HepG2 (cell line): Measurements from ENCODE around the gene HMGN4. TPM values are rescaled to one million over a fixed set of nuclear protein-coding genes. Genes with fewer than 3 reads are reported as not detected.
A peak's percentile ranks its signal among the peaks of the same experiment; 100 is the strongest.

Experiments
- CEBPZ ChIP-seq: IDR thresholded peaks from 2 replicates; pipeline ENCODE4 v1.6.1; 2012; ENCODE audit warnings: low read length, improper control_type of control experiment
- FOXK1 ChIP-seq: sonication (generic); formaldehyde crosslinking; IDR thresholded peaks from 2 replicates; pipeline ENCODE4 v1.4.0; 2020; ENCODE audit warnings: low read depth, missing genetic modification reagents, borderline replicate concordance
- FOXP4 ChIP-seq: sonication (generic); formaldehyde crosslinking; IDR thresholded peaks from 2 replicates; pipeline ENCODE4 v1.4.0; 2020; ENCODE audit warnings: missing genetic modification reagents
- GATAD2A ChIP-seq: IDR thresholded peaks from 2 replicates; pipeline ENCODE4 v1.6.1; 2016
- GTF3A ChIP-seq: sonication (generic); formaldehyde crosslinking; conservative IDR thresholded peaks from 2 replicates; pipeline ENCODE4 v1.4.0; 2020; ENCODE audit warnings: mild to moderate bottlenecking, missing genetic modification reagents
- HINFP ChIP-seq: sonication (generic); formaldehyde crosslinking; IDR thresholded peaks from 2 replicates; pipeline ENCODE4 v1.4.0; 2020; ENCODE audit warnings: low read depth, mild to moderate bottlenecking, missing genetic modification reagents
- MAF1 ChIP-seq: sonication (generic); formaldehyde crosslinking; IDR thresholded peaks from 2 replicates; pipeline ENCODE4 v1.5.0; 2020; ENCODE audit warnings: missing genetic modification reagents, borderline replicate concordance
- RARA ChIP-seq: IDR thresholded peaks from 2 replicates; pipeline ENCODE4 v1.6.1; 2016; ENCODE audit warnings: missing genetic modification reagents, missing compliant biosample characterization
- SALL1 ChIP-seq: sonication (generic); formaldehyde crosslinking; IDR thresholded peaks from 2 replicates; pipeline ENCODE4 v1.8.0; 2022; ENCODE audit warnings: mild to moderate bottlenecking, missing genetic modification reagents
- SAP130 ChIP-seq: IDR thresholded peaks from 2 replicates; pipeline ENCODE4 v1.6.1; 2016; ENCODE audit warnings: low read depth
- SMYD3 ChIP-seq: sonication (generic); formaldehyde crosslinking; IDR thresholded peaks from 2 replicates; pipeline ENCODE4 v1.8.1; 2023; ENCODE audit warnings: mild to moderate bottlenecking, missing genetic modification reagents
- SOX5 ChIP-seq: IDR thresholded peaks from 2 replicates; pipeline ENCODE4 v1.6.1; 2016; ENCODE audit warnings: borderline replicate concordance
- SRSF4 ChIP-seq: fragments of 200-400 bp; formaldehyde crosslinking; IDR thresholded peaks from one replicate; pipeline ENCODE4 v1.6.1; 2018; ENCODE audit warnings: mild to moderate bottlenecking, low read depth, low read length, moderate library complexity; ENCODE audit not compliant: poor library complexity, severe bottlenecking
- TARDBP ChIP-seq: sonication (generic); formaldehyde crosslinking; IDR thresholded peaks from 2 replicates; pipeline ENCODE4 v1.8.0; 2022; ENCODE audit warnings: mild to moderate bottlenecking, missing genetic modification reagents
- ZBTB2 ChIP-seq: sonication (generic); formaldehyde crosslinking; IDR thresholded peaks from 2 replicates; pipeline ENCODE4 v1.8.0; 2022; ENCODE audit warnings: low read depth, missing genetic modification reagents
- ZBTB34 ChIP-seq: sonication (generic); formaldehyde crosslinking; IDR thresholded peaks from 2 replicates; pipeline ENCODE4 v1.8.0; 2022; ENCODE audit warnings: mild to moderate bottlenecking, missing genetic modification reagents
- ZKSCAN1 ChIP-seq: fragments of 150-350 bp; IDR thresholded peaks from 2 replicates; pipeline ENCODE4 v1.6.1; 2014; ENCODE audit warnings: low read length
- ZNF230 ChIP-seq: sonication (generic); formaldehyde crosslinking; IDR thresholded peaks from 2 replicates; pipeline ENCODE4 v1.4.0; 2020; ENCODE audit warnings: mild to moderate bottlenecking, missing genetic modification reagents
- ZNF329 ChIP-seq: sonication (generic); formaldehyde crosslinking; IDR thresholded peaks from 2 replicates; pipeline ENCODE4 v1.9.0; 2021; ENCODE audit warnings: low read depth, mild to moderate bottlenecking, missing genetic modification reagents
- ZNF7 ChIP-seq: IDR thresholded peaks from 2 replicates; pipeline ENCODE4 v1.6.1; 2016; ENCODE audit warnings: missing biosample characterization, missing genetic modification reagents
- ZNF746 ChIP-seq: sonication (generic); formaldehyde crosslinking; IDR thresholded peaks from 2 replicates; pipeline ENCODE4 v1.8.0; 2022; ENCODE audit warnings: mild to moderate bottlenecking, missing genetic modification reagents
- polyA plus RNA-seq, 8 experiments: library from polyadenylated mRNA; depleted of rRNA in 3 of 8; stranded (reverse) in 7 of 8; unstranded in 1 of 8; fragments of >200 nt; fragmentation: Illumina TruSeq in 4 of 8; extraction: Trizol in 4 of 8; gene quantifications; 2 replicates each; pipeline versions ENCODE4 v1.2.1 to v1.2.3, GENCODE V29; 2011 to 2016; ENCODE audit warnings: low read depth in 4 of 8, missing spikeins in 1 of 8, mixed read lengths in 1 of 8; ENCODE audit not compliant: insufficient read depth in 1 of 8
- total RNA-seq, 5 experiments: library from RNA; depleted of rRNA; stranded (reverse); fragments of >200 nt; fragmentation: Illumina TruSeq; extraction: Trizol; gene quantifications; 2 replicates each; pipeline ENCODE4 v1.2.3, GENCODE V29; 2016; ENCODE audit warnings: low read depth in 1 of 5

The HMGN4 gene
- total and polyA plus RNA-seq, 2 of the 13 experiments (the other 11 are each of a cell fraction or from before 2014, with no cell fraction given): 39.9 to 52.1 TPM

- peak; percentile 9; the same call in 1 of the 2 replicates for TF ChIP-seq ZNF7 (CRISPR knock-in tag)
- TF ChIP-seq SMYD3 (CRISPR knock-in tag): peak; percentile 27; the same call in 1 of the 2 replicates
- peak; percentile 29; the same call in 1 of the 2 replicates for TF ChIP-seq SOX5 (CRISPR knock-in tag)
- TF ChIP-seq GTF3A (CRISPR knock-in tag): peak; percentile 63; the same call in 1 of the 2 replicates
- peak; percentile 43; the same call in 1 of the 2 replicates for TF ChIP-seq ZBTB2 (CRISPR knock-in tag)
- TF ChIP-seq ZBTB34: peak; percentile 48; the same call in 1 of the 2 replicates
- no peak for TF ChIP-seq ZNF230
- TF ChIP-seq TARDBP (CRISPR knock-in tag): peak; percentile 50; the same call in 1 of the 2 replicates
- no peak for TF ChIP-seq SRSF4
- TF ChIP-seq HINFP (CRISPR knock-in tag): peak; percentile 68; the same call in 1 of the 2 replicates
- no peak for TF ChIP-seq CEBPZ
- TF ChIP-seq ZNF329 (CRISPR knock-in tag): 0 out of 2 replicates have a peak, but pooled peaks have one; percentile 54
- 0 out of 2 replicates have a peak, but pooled peaks have one; percentile 42 for TF ChIP-seq SALL1 (CRISPR knock-in tag)
- TF ChIP-seq RARA (CRISPR knock-in tag): peak; percentile 30; the same call in 1 of the 2 replicates
- 0 out of 2 replicates have a peak, but pooled peaks have one; percentile 12 for TF ChIP-seq FOXK1 (CRISPR knock-in tag)
- peak; percentile 52; the same call in 1 of the 2 replicates for TF ChIP-seq ZNF746
- 0 out of 2 replicates have a peak, but pooled peaks have one; percentile 36 for TF ChIP-seq ZKSCAN1
- TF ChIP-seq MAF1 (CRISPR knock-in tag): peak; percentile 97; the same call in 1 of the 2 replicates
- TF ChIP-seq SAP130 (CRISPR knock-in tag): peak; percentile 60; the same call in 1 of the 2 replicates
- TF ChIP-seq GATAD2A (CRISPR knock-in tag): peak; percentile 69; the same call in 1 of the 2 replicates
- TF ChIP-seq FOXP4 (CRISPR knock-in tag): peak; percentile 14; the same call in 1 of the 2 replicates
These were observed 15.1 kb downstream of the HMGN4 start (continued) for GRCh38 chr6:26553264-26553634.
